H1 (cell line): Measurements from ENCODE around the gene PLCL2.

Source experiments
- CTCF ChIP-seq, 3 experiments: IDR thresholded peaks; 1 replicate in 2 of 3; 2 replicates in 1 of 3; pipeline versions ENCODE4 v1.5.1 to v1.6.1; 2011; ENCODE audit warnings: low read length in 3 of 3, mild to moderate bottlenecking in 3 of 3, inconsistent platforms in 2 of 3, low read depth in 1 of 3, moderate library complexity in 1 of 3; ENCODE audit not compliant: insufficient read depth in 1 of 3; ENCODE audit errors: control extremely low read depth in 1 of 3
- EZH2 ChIP-seq: fragments of 200-600 bp; sonication (generic); IDR thresholded peaks from 2 replicates; pipeline ENCODE4 v1.7.1; 2012; ENCODE audit warnings: low read depth, mild to moderate bottlenecking, moderate library complexity, low read length, inconsistent platforms; ENCODE audit not compliant: severe bottlenecking
- JUN ChIP-seq: IDR thresholded peaks from 2 replicates; pipeline ENCODE4 v1.6.1; 2011; ENCODE audit warnings: low read depth, mild to moderate bottlenecking, improper control_type of control experiment, low read length
- POLR2A ChIP-seq, 2 experiments: IDR thresholded peaks; 1 replicate in 1 of 2; 2 replicates in 1 of 2; pipeline ENCODE4 v1.6.1; 2011; ENCODE audit warnings: low read depth in 2 of 2, low read length in 2 of 2, mild to moderate bottlenecking in 2 of 2; ENCODE audit errors: control extremely low read depth in 1 of 2
- YY1 ChIP-seq: IDR thresholded peaks from 2 replicates; pipeline ENCODE4 v1.6.1; 2011; ENCODE audit warnings: low read depth, mild to moderate bottlenecking, low read length

GRCh38 chr3:16841904-16842271, 42.9 kb upstream of the PLCL2 start:
- TF ChIP-seq YY1 (no peak), CTCF (IDR thresholded peaks at IDR 0.05; ENCODE audit: control extremely low read depth in 1 of 3, insufficient read depth in 1 of 3, low read depth in 1 of 3, low read length in 3 of 3) (no peak), JUN (no peak), EZH2 (no peak), POLR2A (IDR thresholded peaks at IDR 0.05; ENCODE audit: control extremely low read depth in 1 of 2, low read depth in 2 of 2, low read length in 2 of 2) (no peak)
